Activated CD4-positive, alpha-beta T cell treated with anti-CD3 and anti-CD28 coated beads for 4 hours (primary cell): ENCODE measurements around the gene FN3K.
A peak's percentile ranks its signal among the peaks of the same experiment; 100 is the strongest.

ENCODE experiments used
- DNase-seq, 2 donors: peaks; one replicate each; pipeline ENCODE4 v3.0.0-alpha.2; 2020

FN3K gene

GRCh38 chr17:82703935-82704865, 31.2 kb upstream of the FN3K start:
- DNase-seq: no peak

- no peak for DNase-seq
Measured at GRCh38 chr17:82704886-82705285, 30.5 kb upstream of the FN3K start.

DNA sequence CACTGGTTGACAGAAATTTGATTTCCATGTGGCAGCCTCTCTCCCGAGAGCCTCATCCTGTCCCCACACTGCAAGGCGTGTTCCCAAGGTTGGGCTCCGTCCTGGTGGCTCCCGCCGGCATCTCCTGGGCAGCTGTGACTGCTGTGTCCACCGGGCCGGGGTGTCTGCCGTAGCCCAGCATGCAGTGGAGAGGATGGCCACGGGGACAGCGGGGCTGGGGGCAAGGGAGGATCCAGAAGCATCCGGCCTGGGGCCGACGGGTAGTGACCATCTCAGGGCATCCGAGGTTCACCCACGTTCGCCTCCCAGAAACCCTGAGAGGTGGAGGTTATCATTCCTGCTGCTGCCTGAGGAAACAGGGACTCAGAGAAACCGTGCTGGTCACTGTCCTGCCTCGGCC, 29.7 kb upstream of the FN3K start:
- DNase-seq: no peak

DNA sequence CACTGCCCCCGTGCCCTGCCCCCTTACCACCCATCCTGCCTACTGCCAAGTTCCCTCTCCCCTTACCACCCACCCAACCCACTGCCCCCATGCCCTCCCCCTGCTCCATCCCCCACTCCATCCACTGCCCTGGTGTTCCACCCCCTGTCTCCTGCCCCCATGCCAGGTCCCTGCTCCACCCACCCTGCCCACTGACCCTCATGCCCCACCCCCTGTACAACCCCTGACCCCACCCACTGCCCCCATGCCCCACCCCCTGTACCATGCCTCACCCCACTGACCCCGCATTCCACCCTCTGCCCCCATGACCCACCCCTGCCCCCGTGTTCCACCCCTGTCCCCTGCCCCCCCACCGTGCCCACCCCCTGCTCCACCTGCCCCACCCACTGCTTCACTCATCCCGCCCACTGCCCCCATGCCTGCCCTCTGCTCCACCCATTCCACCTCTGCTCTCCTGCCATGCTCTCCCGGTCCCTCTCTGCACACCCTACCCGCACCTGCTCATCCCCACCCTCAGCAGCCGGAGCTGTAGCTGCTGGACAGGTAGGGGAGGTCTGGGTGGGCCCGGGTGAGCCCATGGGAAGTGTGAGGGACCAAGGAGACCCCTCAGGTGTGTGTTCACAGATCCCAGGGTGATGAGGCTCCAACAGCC, 26.3 kb upstream of the FN3K start:
- DNase-seq: no peak

DNA sequence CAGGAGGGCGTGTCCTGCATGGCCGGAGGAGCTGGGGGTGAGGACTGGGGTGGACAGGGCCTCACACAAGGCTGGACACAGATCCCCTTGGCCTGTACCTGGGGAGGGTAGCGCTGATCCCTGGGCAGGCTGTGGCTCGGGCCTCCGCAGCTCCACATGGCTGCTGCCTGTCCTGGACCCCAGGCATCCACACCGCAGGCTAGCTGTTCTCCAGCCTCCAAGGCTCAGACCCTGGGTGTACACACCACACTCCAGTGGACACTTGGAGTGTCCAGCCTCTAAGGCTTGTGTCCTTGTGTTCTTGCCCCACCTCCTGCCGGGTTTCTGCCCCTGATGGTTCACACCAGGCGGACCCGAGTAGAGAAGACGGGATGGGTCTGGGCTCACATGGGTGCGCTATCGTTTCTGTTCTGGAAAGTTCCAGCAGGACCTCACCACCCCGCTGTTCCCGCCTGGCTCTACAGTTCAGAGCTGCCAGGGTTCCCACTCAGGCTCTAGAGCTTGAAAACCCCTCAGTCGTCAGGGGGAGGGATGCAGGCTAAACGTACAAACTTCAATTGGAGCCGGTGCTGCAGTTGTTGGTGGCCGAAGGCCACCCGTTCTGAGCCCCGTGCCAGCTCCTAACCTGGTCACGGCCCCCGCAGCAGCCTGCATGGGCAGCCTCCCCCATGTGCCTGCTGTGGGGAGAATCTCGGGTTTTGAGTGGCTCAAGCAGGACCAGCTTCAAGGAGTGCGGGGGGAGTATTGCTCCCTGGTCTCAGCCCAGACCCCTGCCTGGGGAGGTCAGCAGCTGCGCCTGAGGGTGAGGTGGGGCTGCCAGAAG, 25.5 kb upstream of the FN3K start:
- DNase-seq: no peak

DNA sequence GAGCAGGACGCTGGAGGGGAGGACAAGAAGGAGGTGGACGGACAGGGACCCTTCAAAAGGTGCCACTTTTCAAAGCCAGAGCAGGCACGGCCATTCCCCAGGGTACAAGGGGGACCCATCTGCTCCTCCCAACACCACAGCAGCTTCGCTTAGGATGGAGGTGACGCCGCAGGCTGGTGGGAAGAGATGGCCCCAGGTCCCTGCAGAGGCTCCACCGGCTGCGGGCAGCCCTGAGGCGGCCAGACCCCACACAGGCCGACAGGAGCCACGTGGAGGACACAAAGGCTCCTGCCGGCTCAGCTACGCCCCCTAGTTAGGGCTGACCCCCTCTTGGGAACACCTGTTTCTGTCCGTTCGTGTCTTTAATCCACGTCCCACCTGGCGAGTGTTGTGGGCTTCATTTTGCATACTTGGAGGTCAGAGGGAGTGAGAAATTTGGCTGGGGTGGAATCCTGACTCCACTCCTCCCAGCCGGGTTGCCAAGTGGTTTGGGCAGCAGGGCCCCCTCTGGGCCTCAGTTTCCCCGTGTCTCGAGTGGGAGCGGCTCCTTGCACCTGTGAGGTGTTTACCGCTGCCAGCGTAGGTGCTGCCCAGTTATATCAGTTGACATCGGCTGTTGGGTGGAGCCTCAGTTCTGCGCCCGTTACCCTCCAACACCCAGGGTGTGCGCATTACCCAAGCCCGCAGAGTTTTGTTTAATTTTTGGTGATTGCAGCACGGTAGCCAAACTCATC, 24.7 kb upstream of the FN3K start:
- DNase-seq: no peak

DNA sequence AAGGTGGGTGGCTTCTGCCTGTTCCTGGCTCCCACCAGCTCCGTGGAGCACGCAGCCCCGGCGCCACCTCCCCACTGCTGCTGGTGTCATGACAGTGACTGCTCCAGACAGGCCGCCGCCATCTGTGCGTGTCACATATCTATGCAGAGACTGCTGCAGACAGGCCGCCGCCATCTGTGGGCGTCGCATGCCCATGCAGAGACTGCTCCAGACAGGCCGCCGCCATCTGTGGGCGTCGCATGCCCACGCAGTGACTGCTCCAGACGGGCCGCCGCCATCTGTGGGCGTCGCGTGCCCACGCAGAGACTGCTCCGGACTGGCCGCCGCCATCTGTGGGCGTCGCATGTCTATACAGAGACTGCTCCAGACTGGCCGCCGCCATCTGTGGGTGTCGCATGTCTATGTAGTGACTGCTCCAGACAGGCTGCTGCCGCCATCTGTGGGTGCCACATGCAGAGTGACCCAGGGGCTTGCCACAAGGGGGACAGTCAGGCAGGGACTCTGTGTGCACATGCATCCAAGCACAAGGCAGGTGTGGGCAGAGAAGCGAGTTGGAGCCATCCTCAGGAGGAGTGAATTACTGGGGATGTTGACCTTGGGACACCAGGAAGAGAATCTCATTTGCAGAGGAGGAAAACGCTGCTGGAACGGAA, 22.2 kb upstream of the FN3K start:
- DNase-seq: no peak

DNA sequence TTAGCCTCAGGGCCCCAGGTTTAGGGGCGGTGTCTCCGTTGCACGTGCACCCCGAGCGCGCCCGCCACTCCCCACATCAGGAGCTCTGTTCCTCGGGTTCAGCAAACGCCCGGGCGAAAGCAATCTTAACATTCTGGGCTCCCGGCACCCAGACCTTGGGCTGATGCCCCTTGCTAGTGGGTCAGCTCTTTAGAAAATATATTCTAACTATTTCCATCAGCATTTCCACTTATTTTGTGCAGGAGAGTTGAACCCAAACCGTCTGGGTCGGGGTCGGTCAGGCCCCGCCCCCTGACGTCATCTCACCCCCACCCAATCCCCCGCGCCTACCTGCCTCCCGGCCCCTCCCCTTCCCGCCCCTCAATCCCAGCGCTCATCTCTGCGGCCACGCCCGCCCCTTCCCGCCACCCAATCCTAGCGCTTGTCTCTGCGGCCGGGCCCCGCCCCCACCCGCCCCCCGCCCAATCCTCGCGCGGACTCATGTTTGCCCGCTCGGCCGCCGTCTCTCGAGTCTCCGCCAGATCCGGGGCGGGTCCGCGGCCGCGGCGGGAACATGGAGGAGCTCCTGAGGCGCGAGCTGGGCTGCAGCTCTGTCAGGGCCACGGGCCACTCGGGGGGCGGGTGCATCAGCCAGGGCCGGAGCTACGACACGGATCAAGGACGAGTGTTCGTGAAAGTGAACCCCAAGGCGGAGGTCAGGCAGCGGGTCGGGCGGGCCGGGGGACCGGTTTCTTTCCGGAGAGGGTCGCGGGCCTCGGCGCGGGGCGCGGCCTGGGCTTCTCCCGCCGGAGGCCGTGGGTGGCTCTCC, 19.0 kb upstream of the FN3K start, which contains the start of gene FN3KRP:
FN3KRP (plus strand) TSS at position 504 of the 808 bp plus-strand sequence; CDS start at position 554, 50 bp downstream.
- DNase-seq: peak; percentile 81 to 82

GRCh38 chr17:82718986-82719685, 16.3 kb upstream of the FN3K start:
- DNase-seq: no peak

GRCh38 chr17:82720204-82720603, 15.2 kb upstream of the FN3K start:
- no peak for DNase-seq

- DNase-seq: no peak
Measured at GRCh38 chr17:82722341-82723013, 12.9 kb upstream of the FN3K start.

DNA sequence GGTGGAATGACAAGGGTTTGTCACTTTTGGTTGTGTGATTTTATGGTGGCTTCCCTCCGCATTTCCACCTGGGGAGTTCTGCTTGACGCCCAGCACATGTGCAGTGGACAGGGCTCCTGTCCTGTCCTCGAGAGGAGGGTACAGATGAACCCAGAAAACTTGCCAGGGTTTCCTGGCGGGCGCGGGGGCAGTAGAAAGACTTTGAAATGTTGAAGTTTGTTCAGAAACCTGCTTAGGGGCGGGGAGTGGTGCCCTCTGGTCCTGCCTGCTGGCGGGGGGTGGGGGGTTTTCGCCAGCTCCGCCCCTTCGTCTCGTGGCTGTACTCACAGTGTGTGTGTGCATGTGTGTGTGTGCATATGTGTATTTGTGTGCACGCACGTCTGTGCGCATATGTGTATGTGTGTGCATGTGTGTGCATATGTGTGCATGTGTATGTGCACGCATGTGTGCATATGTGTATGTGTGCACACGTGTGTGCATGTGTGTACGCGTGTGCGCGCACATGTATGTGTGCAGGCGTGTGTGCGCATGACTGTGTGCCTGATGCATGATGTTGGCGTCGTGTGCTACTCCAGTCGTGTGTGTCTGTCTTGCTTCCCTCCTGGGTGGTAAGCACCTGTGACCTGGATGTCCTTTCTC, 12.1 kb upstream of the FN3K start:
- DNase-seq: no peak

- DNase-seq: no peak
Measured at GRCh38 chr17:82726427-82726826, 9.0 kb upstream of the FN3K start.

DNA sequence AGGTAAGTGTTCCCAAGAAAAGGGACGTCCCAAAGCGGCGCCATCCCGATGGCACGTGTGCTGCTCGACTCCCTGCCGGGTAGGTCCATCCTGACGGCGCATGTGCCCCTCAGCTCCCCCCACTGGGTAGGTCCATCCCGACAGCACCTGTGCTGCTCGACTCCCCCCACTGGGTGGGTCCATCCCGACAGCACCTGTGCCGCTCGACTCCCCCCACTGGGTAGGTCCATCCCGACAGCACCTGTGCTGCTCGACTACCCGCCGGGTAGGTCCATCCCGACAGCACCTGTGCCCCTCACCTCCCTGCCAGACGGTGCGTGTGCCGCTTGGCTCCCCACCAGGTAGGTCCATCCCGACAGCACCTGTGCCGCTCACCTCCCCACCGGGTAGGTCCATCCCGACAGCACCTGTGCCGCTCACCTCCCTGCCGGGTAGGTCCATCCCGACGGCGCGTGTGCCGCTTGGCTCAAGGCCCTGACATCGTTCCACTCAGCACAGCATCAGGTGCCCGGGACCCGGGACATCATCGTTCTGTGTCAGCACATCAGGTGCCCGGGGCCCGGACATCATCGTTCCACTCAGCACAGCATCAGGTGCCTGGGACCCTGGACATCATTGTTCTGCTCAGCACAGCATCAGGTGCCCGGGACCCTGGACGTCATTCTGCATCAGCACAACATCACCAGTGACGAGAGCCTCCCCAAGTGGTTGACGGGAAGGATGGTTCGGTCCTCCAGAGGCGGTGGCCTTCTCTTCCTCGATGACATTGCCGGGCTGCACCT, 5.7 kb upstream of the FN3K start:
- no peak for DNase-seq

DNA sequence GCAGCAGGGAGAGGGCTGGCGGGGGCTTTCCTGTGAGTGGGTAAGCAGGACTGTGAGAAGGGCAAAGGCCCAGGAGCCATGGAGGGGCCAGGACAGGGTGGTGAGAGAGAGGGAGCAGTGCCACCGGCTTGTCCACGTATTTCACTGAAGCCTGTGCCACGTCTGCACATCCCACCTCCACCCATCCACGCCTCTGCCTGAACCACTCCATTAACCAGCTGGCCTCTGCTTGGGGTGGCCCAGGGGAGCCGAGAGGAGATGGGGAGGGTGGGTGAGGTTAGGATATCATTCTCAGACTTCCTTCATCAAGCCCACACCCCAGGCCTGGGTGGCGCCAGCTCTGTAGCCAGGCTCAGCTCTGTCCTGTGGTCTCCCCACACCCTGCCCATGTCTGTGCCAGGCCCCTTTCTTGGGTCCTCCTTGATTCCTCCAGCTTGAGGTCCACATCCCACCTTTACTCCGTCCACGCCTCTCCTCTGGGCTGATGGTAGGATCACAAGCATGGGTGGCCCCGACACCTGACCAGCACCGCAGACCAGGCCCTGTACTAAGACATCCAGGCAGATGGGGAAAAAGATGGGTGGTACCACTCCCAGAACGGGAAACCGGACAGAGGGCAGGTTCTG, 3.2 kb upstream of the FN3K start:
- DNase-seq: no peak

- no peak for DNase-seq
Measured at GRCh38 chr17:82736511-82737185, 1.2 kb downstream of the FN3K start.
